Measurements from ENCODE around the gene ADAMTS13. TPM values are rescaled to one million over a fixed set of nuclear protein-coding genes. Genes with fewer than 3 reads are reported as not detected.

ADAMTS13 gene
- total and polyA plus RNA-seq, 9 of the 15 experiments (the other 6 are each of a cell fraction or from before 2014, with no cell fraction given): 0.03 to 0.20 (median 0.04) TPM; not detected in 4

- TF ChIP-seq NR1H2 (CRISPR knock-in tag; IDR thresholded peaks at IDR 0.05) (no peak), ETV5 (CRISPR knock-in tag; IDR thresholded peaks at IDR 0.05; ENCODE audit: low read depth) (0 out of 2 replicates have a peak, but pooled peaks have one; percentile 9), IRF2 (CRISPR knock-in tag; IDR thresholded peaks at IDR 0.05) (no peak), FOSL1 (tag; conservative IDR thresholded peaks at IDR 0.05) (peak; percentile 31; the same call in 1 of the 2 replicates), BRD4 (IDR thresholded peaks at IDR 0.05) (peak; percentile 75; the same call in 1 of the 2 replicates), RBM15 (IDR thresholded peaks at IDR 0.05; ENCODE audit: insufficient read depth, low read length) (0 out of 2 replicates have a peak, but pooled peaks have one; percentile 67), SIN3A (IDR thresholded peaks at IDR 0.05; ENCODE audit: borderline replicate concordance in 2 of 2, control insufficient read depth in 1 of 2, low read depth in 2 of 2, low read length in 2 of 2) (peak in 1 of 2 experiments; percentile 28; a peak in 1 of 4 replicates), RBM14 (IDR thresholded peaks at IDR 0.05; ENCODE audit: borderline replicate concordance, insufficient read depth, low read depth, low read length) (0 out of 2 replicates have a peak, but pooled peaks have one; percentile 85), HNRNPLL (IDR thresholded peaks at IDR 0.05; ENCODE audit: low read depth, low read length, poor library complexity, severe bottlenecking) (no peak), ATF6 (CRISPR knock-in tag; IDR thresholded peaks at IDR 0.05) (0 out of 2 replicates have a peak, but pooled peaks have one; percentile 26), E2F5 (CRISPR knock-in tag; IDR thresholded peaks at IDR 0.05) (no peak), KDM1A (IDR thresholded peaks at IDR 0.05) (no peak)
These were observed 46.9 kb upstream of the ADAMTS13 start (continued) for GRCh38 chr9:133375116-133375723.
